Measurements from ENCODE around the gene EIF5AL1.

- no peak for TF ChIP-seq CTCF (IDR thresholded peaks at IDR 0.05; ENCODE audit: poor library complexity)
- no peak for TF ChIP-seq EZH2 (IDR thresholded peaks at IDR 0.05; ENCODE audit: borderline replicate concordance)
- TF ChIP-seq EZH2phosphoT487 (IDR thresholded peaks at IDR 0.05; ENCODE audit: low read depth, severe bottlenecking, unreplicated experiment) = no peak
Measured at GRCh38 chr10:79472951-79473350, 39.4 kb upstream of the EIF5AL1 start.

All from hepatocyte (in vitro differentiated cells).